Smooth muscle cell (in vitro differentiated cells): ENCODE data around the gene FOXP1. TPM values are rescaled to one million over a fixed set of nuclear protein-coding genes. Genes with fewer than 3 reads are reported as not detected.

Source experiments
- DNase-seq: peaks from one replicate; lab custom pipeline; 2025; ENCODE audit not compliant: unreplicated experiment; lab: John Stamatoyannopoulos, UW
- H2AFZ ChIP-seq: fragments of 200-600 bp; sonication (generic); 2 replicates; pipeline ENCODE4 v1.6.0; 2016; ENCODE audit warnings: antibody characterized with exemption, low read depth, mild to moderate bottlenecking
- H3F3A ChIP-seq: fragments of 200-600 bp; sonication (generic); 2 replicates; pipeline ENCODE4 v1.6.0; 2017; ENCODE audit warnings: antibody characterized with exemption, low read depth
- H3K27ac ChIP-seq: fragments of 200-600 bp; sonication (generic); 2 replicates; pipeline ENCODE4 v1.5.1; 2016; ENCODE audit warnings: low read depth, mild to moderate bottlenecking
- H3K27me3 ChIP-seq: fragments of 200-600 bp; sonication (generic); 2 replicates; pipeline ENCODE4 v1.6.1; 2016; ENCODE audit warnings: low read depth, mild to moderate bottlenecking
- H3K36me3 ChIP-seq: fragments of 200-600 bp; sonication (generic); 2 replicates; pipeline ENCODE4 v1.5.1; 2016; ENCODE audit warnings: low read depth
- H3K4me1 ChIP-seq: fragments of 200-600 bp; sonication (generic); 2 replicates; pipeline ENCODE4 v1.5.1; 2016; ENCODE audit warnings: low read depth
- H3K4me2 ChIP-seq: fragments of 200-600 bp; sonication (generic); 2 replicates; pipeline ENCODE4 v1.6.0; 2016; ENCODE audit warnings: mild to moderate bottlenecking
- H3K4me3 ChIP-seq: fragments of 200-600 bp; sonication (generic); 2 replicates; pipeline ENCODE4 v1.5.1; 2016; ENCODE audit warnings: mild to moderate bottlenecking
- H3K79me2 ChIP-seq: fragments of 200-600 bp; sonication (generic); 2 replicates; pipeline ENCODE4 v1.6.0; 2016; ENCODE audit warnings: low read depth, mild to moderate bottlenecking
- H3K9ac ChIP-seq: fragments of 200-600 bp; sonication (generic); 2 replicates; pipeline ENCODE4 v1.6.0; 2016; ENCODE audit warnings: low read depth
- H3K9me3 ChIP-seq: fragments of 200-600 bp; sonication (generic); replicated peaks from 2 replicates; pipeline ENCODE4 v1.5.1; 2016; ENCODE audit warnings: low read depth
- H4K20me1 ChIP-seq: fragments of 200-600 bp; sonication (generic); 2 replicates; pipeline ENCODE4 v1.6.0; 2016; ENCODE audit warnings: low read depth
- WGBS: methylation state at CpG from one replicate; pipeline ENCODE4 v1.1.7; 2016; ENCODE audit warnings: low lambda C conversion rate; 5-methylcytosine and 5-hydroxymethylcytosine counted together
- polyA plus RNA-seq: library from polyadenylated mRNA; unstranded; fragments of >200 nt; fragmentation: Nextera tagmentation; extraction: Ambion mirVana; gene quantifications from 2 replicates; pipeline ENCODE4 v1.2.1, GENCODE V29; 2016
- total RNA-seq: library from RNA; depleted of rRNA; stranded (reverse); fragments of >200 nt; gene quantifications from 2 replicates; pipeline ENCODE4 v1.2.3, GENCODE V29; 2014
- TF ChIP-seq, protein P1 (sequence below): fragments of 200-600 bp; sonication (generic); IDR thresholded peaks from 2 replicates; pipeline ENCODE4 v1.5.1; 2017; ENCODE audit warnings: borderline replicate concordance, mild to moderate bottlenecking, antibody characterized with exemption; ENCODE audit not compliant: insufficient read depth, poor library complexity, severe bottlenecking

Gene FOXP1
- total and polyA plus RNA-seq, 2 experiments from 2014 or later, result 40.9 to 68.0 TPM

DNA sequence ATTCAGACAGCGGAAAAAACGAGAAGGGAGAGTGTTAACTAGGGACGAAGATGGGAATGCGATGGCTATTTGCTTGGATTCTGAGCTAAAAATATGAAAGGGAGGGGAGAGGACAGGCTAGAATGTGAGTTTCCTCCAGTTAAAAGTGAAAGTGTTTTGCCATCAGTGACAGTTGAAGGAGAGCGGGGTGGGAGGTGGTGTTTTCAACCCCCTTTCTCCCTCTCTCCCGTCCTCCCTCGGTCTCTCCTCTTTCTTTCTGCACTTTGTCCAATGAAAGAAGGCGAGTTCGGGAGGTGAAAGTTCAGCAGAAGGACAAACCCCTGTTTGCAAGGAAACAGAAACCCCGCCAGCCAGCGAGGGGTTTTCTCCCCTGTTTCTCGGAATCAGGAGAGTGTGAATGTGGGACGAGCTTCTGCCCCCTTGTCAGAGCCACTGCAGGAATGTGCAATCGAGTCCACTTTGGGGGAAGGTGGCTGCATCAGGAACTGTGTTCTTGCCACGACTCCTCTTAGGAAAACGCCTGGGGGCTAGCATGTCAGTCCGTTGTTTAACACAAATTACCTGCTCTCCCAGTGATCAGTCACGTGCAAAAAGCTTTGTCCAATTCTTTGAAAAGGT, 975 bp upstream of the FOXP1 start:
- WGBS, result 7% methylated on average over 18 of the region's 18 CpGs
- Histone ChIP-seq H3K27ac (peak overlapping the region; percentile 87), H3K4me2 (peak overlapping the region; percentile 99), H3K79me2 (peaks cover 40% of the 10 kb centered on the region), H3K36me3 (no peaks in the 10 kb centered on the region), H3F3A (peaks cover 4% of the 10 kb centered on the region), H4K20me1 (no peaks in the 10 kb centered on the region), H3K9me3 (no peaks in the 10 kb centered on the region), H3K4me3 (peak overlapping the region; percentile 93), H2AFZ (peak overlapping the region; percentile 28), H3K4me1 (peaks cover 29% of the 10 kb centered on the region), H3K27me3 (no peaks in the 10 kb centered on the region), H3K9ac (peak overlapping the region; percentile 49)
- DNase-seq, result no peak
- TF ChIP-seq, protein P1, sequence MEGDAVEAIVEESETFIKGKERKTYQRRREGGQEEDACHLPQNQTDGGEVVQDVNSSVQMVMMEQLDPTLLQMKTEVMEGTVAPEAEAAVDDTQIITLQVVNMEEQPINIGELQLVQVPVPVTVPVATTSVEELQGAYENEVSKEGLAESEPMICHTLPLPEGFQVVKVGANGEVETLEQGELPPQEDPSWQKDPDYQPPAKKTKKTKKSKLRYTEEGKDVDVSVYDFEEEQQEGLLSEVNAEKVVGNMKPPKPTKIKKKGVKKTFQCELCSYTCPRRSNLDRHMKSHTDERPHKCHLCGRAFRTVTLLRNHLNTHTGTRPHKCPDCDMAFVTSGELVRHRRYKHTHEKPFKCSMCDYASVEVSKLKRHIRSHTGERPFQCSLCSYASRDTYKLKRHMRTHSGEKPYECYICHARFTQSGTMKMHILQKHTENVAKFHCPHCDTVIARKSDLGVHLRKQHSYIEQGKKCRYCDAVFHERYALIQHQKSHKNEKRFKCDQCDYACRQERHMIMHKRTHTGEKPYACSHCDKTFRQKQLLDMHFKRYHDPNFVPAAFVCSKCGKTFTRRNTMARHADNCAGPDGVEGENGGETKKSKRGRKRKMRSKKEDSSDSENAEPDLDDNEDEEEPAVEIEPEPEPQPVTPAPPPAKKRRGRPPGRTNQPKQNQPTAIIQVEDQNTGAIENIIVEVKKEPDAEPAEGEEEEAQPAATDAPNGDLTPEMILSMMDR, result no peak

DNA sequence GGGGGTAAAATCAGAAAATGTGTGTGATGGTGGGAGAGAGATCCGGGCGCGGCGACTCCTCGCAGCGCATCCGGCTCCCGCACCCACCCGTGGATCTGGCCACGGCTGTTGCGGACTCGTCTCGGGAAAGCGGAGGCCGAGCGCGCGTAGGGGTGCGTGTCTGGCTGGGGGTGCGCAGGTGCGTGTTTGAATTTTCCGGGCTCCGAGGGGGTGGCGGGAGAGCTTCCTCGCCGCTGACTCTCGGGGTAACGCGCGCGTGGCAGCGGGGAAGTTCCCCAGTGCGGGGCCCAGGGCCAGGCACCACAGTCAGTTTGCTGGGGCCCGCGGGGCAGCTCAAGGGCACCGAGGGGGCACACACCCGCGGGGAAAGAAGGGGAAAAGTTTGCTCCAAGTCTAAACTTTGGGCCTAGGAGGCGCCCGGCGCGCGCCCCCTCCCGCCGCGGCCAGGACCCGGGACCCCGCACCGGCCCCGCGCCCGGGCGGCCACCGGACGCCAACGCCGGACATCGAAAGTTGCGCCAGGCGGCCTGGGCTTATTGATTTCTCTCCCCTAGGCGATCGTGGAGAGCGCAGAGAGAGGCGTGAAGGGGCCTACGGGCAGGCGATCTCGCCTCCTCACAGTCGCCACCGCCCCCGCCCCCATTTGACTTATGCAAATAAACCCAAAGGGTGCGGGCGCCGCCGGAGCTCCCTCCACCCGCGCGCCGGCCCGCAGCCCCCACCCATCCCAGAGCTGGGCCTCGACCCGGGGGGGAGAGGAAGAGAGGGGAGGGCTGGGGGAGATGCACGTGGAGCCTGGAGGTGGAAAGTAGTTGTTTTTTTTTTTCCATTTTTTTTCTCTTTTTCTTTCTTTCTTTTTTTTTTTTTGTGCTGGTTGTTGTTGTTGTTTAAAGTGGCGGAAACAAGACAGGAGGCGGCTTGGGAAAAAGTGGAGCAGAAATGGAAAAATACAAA, 639 bp downstream of the FOXP1 start:
- peak overlapping the region; percentile 95 for H2AFZ ChIP-seq
- peak overlapping the region; percentile 93 for H3K4me3 ChIP-seq
- DNase-seq, result peak; percentile 25
- WGBS, result under 1% methylated on average over 63 of the region's 84 CpGs
- H3K4me1 ChIP-seq, result peaks cover 39% of the 10 kb centered on the region
- no peaks in the 10 kb centered on the region for H4K20me1 ChIP-seq
- H3K9ac ChIP-seq, result peak overlapping the region; percentile 92
- no peaks in the 10 kb centered on the region for H3K27me3 ChIP-seq
- H3K9me3 ChIP-seq, result no peaks in the 10 kb centered on the region
- peak overlapping the region; percentile 87 for H3K27ac ChIP-seq
- peaks cover 4% of the 10 kb centered on the region for H3F3A ChIP-seq
- no peaks in the 10 kb centered on the region for H3K36me3 ChIP-seq
- peak overlapping the region; percentile 99 for H3K4me2 ChIP-seq
- TF ChIP-seq, protein P1, result no peak
- H3K79me2 ChIP-seq, result peaks cover 55% of the 10 kb centered on the region

DNA sequence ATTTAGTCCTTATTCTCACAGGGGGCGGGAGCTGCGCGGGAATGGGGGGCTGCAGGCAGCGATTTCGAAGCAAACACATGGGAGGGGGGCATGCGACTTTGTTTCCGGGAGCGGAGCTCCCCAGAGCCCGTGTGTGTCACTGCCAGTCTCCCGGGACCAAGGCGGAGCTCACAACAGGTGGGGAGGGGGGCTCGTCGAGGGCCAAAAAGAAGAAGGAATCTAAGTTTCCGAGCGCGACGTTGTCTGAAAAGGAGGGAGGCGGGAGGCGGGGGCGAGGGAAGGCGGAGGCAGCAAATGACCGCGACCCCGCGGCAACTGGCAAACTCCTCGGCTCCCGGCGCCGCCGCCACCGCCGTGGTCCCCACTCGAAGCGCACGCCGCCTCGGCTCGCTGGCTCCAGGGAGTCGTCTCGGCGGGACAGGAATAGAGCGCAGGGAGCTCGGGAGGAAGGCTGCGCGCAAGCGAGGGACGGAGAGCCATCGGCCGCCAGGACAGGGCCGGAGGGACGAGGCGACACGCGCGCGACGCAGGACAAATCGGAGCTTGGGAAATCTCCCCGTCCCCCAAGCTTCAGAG, 1.4 kb downstream of the FOXP1 start:
- Histone ChIP-seq H3K4me1 (peaks cover 40% of the 10 kb centered on the region), H3K9ac (peak overlapping the region; percentile 92), H3K36me3 (no peaks in the 10 kb centered on the region), H3K4me3 (peak overlapping the region; percentile 93), H3F3A (peaks cover 4% of the 10 kb centered on the region), H2AFZ (peak overlapping the region; percentile 95), H3K79me2 (peaks cover 62% of the 10 kb centered on the region), H3K9me3 (no peaks in the 10 kb centered on the region), H3K27me3 (no peaks in the 10 kb centered on the region), H3K4me2 (peak overlapping the region; percentile 99), H3K27ac (peak overlapping the region; percentile 87), H4K20me1 (no peaks in the 10 kb centered on the region)
- TF ChIP-seq, protein P1, result no peak
- WGBS, result 0% methylated on average over 49 of the region's 59 CpGs
- peak; percentile 21 for DNase-seq
